MV-4-11 (cell line): ENCODE measurements around the gene HAUS8.
"Not testable (repeated sequence)": the region's sequence is repeated elsewhere in the genome, so short reads cannot be mapped to it uniquely, and the experiment has no call there.

Experiments
- DNase-seq: peaks from one replicate; lab custom pipeline; 2025; lab: John Stamatoyannopoulos, UW

The HAUS8 gene

DNA sequence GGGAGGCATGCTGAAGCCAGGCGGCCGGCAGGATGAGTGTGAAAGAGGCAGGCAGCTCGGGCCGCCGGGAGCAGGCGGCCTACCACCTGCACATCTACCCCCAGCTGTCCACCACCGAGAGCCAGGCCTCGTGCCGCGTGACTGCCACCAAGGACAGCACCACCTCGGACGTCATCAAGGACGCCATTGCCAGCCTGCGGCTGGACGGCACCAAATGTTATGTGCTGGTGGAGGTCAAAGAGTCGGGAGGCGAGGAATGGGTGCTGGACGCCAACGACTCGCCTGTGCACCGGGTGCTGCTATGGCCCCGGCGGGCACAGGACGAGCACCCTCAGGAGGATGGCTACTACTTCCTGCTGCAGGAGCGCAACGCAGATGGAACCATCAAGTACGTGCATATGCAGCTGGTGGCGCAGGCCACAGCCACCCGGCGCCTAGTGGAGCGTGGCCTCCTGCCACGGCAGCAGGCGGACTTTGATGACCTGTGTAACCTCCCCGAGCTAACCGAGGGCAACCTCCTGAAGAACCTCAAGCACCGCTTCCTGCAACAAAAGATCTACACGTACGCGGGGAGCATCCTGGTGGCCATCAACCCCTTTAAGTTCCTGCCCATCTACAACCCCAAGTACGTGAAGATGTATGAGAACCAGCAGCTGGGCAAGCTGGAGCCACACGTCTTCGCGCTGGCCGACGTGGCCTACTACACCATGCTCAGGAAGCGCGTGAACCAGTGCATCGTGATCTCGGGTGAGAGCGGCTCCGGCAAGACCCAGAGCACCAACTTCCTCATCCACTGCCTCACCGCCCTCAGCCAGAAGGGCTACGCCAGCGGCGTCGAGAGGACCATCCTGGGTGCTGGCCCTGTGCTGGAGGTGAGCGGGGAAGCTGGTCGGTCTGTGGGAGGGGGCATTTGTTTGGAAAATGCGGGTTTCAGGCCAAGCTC is 26.7 kb upstream of the HAUS8 start:
- DNase-seq, result no peak

DNA sequence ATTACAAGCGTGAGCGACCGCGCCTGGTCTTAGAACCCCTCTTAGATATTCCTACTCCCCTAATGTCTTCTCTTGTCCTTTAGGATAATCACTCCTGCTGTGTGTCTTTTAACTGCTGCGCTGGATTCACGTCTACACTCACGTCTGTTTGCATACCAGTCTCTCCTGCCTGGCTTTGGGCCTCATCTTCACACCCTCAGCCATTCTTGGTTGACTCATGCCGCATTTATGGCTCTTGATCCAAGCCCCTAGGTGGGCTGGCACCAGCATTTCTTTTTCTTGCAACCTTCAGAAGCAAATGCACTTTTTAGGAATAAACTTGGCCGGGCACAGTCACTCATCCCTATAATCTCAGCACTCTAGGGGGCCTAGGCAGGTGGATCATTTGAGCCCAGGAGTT is 23.1 kb upstream of the HAUS8 start:
- no peak for DNase-seq

DNA sequence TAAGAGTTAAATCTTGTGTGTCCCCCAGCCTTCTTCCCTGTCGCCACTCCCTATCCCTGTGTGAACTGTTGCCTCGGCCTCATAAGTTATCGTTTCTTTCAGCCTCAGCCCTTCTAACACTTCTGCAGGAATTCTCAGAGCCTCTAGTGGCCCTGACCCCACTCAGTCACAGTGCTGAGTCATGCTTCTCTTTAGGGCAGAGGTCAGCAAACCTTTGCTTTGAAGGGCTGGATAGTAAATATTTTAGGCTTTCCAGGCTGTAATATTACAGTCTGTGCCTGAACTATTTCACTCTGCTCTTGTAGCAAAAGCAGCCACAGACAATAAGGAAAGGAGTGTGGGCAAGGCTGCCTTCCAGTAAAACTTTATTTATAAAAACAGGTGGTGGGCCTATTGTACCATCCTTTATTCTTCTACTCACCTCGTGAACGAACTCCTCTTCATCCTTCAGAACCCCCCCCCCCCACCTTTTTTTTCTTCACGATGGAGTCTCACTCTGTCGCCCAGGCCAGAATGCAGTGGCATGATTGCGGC is 22.4 kb upstream of the HAUS8 start:
- DNase-seq, result peak; percentile 61

DNA sequence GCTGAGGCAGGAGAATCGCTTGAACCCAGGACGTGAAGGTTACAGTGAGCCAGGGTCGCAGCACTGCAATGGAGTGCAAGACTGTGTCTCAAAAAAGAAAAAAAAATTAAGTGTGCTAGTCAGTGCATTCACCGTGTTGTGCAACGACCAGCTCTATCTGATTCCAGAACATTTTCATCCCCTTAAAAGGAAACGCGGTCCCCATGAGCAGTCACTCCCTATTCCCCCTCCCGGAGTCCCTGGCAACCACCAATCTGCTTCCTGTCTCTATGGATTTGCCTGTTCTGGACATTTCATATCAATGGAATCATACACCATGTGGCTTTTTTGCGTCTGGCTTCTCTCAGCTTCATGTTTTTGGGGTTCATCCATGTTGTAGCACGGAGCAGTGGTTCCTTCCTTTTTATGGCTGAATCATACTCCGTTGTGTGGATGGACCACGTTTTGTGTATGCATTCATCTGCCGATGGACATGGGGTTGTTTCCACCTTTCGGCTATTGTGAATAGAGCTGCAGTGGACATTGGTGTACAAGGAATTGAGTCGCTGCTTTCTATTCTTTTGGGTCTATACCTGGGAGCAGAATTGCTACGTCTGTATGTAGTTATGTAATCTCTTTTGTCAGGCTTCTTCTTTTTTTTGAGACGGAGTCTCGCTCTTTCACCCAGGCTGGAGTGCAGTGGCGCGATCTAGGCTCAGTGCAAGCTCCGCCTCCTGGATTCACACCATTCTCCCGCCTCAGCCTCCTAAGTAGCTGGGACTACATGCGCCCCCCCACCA is 20.1 kb upstream of the HAUS8 start:
- peak; percentile 13 for DNase-seq

DNA sequence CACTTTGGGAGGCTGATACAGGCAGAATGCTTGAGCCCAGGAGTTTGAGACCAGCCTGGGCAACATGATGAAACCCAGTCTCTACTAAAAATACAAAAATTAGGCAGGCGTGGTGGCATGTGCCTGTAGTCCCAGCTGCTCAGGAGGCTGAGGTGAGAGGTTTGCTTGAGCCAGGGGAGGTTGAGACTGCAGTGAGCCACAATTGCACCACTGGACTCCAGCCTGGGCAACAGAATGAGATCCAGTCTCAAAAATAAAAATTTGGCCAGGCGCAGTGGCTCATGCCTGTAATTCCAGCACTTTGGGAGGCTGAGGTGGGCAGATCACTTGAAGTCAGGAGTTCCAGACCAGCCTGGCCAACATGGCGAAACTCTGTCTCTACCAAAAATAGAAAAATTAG is 19.4 kb upstream of the HAUS8 start:
- DNase-seq, result not testable (repeated sequence)

DNA sequence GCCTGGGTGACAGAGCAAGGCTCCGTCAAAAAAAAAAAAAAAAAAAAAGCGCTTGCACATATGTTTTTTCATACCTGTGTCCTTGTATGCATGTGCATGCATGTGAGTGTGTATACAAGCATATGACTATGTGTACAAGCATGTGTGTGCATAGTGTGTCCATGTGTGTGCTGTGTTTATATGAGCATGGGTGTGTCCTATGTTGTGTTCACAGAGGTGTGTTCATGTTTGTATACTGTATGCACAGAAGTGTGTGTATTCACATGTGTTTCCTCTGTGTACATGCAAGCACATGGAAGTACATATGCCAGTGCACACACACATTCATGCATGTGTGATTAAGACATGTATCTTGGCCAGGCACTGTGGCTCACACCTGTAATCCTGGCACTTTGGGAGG is 17.4 kb upstream of the HAUS8 start:
- DNase-seq, result no peak

DNA sequence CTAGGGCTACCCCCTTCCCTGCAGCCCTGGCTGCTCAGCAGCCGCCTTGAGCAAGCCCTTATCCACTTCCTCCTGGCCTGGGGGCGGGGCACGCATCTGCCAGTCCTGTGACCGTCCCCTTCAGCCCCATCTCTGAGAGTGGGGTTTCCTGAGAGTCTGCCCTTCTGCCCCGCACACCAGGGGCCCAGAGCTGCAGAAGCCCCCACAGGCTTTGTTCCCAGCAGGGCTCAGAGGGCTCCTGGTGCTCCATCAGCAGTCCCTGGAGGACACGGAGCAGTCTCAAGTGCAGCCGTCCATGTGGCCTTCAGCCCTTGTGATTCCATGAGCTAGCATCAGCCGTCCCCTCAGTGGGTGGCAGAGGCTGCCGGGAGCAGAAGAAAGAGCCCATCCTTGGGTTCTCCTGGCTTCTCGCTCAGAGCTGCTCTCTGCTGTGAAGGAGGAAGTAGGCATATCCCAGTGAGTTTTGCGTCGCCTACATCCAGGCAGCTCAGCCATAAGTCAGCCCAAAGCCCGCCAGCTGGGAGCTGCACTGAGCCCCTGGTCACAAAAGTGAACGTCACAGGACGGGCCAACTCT is 16.6 kb upstream of the HAUS8 start:
- peak; percentile 81 for DNase-seq

DNA sequence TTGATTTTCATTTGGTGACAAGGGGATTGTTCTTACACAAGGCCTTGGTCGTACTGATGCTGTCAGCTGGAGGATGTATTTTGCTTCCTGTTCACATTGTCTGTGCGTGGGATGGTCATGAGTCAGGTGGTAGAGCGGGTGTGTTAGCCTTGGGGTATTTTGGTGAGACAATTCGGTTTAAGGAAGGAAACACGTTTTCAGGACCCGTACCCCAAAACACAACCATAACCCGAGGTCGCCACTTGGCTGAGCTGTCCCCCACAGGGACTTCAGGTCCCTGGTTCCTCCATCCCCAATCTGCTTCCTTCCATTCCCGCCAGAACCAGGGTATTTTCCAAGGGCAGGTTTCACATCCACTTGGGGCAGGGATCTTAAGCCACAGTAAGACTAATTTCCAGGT is 15.3 kb upstream of the HAUS8 start:
- peak; percentile 70 for DNase-seq

DNA sequence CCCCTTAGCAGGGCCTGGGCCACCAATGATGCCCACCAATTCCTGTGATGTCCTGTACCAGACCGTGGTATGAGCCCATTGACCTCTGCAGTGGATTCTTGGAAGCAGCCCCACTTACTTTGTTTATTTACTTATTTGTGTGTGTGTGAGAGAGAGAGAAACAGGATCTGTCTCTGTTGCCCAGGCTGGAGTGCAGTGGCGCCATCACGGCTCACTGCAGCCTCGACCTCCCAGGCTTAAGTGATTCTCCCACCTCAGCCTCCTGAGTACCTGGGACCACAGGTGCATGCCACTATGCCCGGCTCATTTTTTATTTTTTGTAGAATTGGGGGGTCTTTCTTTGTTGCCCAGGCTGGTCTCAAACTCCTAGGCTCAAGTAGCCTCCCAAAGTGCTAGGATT is 13.3 kb upstream of the HAUS8 start:
- no peak for DNase-seq

DNA sequence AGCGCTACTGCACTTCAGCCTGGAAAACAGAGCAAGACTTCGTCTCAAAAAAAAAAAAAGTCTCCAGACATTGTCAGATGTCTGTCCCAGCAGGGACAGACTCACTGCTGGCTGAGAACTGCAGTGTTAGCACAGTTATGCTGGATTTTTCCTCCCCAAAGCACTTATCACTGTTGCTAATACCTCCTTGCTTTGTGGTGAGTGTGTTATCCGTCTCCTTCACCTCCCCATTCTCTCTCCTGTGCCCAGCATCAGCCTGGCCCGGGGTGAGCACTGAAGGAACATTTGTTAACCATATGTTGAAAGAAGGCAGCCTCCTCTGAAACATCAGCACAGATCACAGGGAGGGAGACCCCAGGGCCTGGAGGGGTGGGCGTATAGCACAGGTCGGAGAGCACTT is 11.6 kb upstream of the HAUS8 start:
- DNase-seq, result no peak

DNA sequence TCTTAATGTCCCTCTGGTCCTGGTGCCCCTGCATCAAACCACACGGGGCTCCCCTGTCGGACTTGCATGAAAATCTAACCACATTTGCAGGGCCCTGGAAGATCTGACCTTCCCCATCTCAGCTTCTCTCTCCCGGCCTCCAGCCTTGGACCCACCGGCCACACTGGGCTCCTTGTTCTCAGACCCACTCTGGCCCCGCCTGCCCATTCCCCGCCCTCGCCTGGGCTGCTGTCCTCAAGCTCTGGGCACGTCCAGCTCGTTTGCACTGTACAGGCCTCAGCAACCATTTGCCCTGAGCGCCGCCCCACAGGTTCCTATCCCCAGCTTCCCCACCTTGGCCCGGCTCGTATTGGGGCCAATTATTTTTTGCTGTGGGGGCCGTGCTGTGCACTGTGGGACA is 10.9 kb upstream of the HAUS8 start:
- no peak for DNase-seq

DNA sequence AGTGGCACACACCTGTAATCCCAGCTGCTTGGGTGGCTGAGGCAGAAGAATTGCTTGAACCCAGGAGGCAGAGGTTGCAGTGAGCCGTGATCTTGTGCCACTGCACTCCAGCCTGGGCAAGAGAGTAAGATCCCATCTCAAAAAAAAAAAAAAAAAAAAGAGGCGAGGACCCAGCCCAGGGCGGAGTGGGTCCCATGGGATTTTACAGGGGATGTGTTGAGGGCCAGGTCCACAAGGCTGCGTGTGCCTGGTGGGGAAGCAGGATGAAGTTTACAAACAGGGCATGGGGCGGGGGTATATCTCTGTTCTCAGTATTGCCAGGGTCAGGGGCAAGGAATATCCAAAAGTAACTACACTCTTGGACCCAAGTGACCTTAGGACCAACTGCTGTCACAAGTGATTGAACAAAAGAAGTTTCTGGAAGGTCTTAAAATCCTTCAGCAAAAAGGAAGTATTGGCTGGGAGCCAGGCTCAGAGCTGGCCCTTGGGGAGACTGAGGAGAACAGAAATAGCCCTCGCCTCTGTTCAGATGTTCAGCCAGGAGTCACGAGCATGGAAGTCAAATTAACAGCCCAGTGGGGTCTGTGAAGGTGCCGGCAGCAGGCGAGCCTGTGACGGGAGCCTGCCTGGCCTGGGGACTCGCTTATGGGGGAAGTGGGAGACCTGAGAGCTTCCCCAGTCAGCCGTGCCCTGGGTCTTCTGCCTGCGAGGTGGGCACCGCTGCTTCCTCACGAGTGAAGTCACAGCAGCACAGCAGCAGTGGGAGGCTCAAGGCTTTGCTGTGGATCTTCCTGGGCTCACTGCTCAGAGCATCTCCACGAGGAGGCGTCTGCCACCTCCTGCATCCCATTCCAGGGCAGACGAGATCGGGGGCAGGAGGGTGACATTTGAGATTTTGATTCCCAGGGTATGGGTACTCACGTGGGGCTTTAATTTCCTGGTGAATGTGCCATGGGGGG is 6.7 kb upstream of the HAUS8 start:
- no peak for DNase-seq

DNA sequence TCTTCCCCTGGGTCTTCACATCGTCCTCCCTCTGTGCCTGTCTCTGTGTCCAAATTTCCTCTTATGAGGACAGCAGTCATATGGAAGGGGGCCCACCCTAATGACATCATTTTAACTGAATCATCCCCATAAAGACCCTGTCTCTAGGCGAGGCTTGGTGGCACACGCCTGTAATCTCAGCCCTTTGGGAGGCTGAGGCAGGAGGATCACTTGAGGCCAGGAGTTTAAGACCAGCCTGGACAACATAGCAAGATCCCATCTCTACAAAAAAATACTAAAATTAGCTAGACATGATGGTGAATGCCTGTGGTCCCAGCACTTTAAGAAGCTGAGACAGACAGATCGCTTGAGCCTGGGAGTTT is 5.2 kb upstream of the HAUS8 start:
- DNase-seq, result no peak

DNA sequence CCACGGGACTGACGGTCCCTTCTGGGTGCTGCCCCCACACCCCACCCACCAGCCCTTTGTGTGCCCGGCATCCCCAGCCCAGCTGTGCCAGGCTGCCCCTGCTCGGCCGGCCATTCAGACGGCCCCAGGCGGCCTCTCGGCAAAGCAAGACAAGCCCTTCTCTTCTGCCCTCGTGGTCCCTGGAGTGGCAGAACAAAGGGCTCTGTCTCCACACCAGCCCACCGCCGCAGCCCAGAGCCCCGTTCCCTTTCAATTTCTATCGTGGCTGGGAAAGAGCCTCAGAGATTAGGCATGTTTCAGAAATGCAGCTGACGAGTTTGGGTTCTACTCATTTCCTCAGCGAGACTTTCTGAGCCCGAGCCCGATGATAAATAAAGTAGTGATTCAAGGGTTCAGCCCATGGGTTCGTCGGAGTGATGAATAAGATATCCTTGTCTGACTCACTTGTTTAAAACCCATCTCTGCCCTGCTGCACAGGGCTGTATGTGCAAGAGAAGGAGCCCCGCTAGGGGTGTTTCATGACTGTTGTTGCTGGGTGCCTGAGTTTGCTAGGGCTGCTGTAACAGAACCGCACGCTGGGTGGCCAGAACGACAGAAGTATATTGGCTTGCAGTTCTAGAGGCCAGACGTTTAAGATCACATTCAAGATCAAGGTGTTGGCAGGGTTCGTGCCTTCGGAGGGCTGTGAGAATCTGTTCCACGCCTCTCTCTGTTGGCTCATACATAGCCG is 4.6 kb upstream of the HAUS8 start:
- DNase-seq, result peak; percentile 93

DNA sequence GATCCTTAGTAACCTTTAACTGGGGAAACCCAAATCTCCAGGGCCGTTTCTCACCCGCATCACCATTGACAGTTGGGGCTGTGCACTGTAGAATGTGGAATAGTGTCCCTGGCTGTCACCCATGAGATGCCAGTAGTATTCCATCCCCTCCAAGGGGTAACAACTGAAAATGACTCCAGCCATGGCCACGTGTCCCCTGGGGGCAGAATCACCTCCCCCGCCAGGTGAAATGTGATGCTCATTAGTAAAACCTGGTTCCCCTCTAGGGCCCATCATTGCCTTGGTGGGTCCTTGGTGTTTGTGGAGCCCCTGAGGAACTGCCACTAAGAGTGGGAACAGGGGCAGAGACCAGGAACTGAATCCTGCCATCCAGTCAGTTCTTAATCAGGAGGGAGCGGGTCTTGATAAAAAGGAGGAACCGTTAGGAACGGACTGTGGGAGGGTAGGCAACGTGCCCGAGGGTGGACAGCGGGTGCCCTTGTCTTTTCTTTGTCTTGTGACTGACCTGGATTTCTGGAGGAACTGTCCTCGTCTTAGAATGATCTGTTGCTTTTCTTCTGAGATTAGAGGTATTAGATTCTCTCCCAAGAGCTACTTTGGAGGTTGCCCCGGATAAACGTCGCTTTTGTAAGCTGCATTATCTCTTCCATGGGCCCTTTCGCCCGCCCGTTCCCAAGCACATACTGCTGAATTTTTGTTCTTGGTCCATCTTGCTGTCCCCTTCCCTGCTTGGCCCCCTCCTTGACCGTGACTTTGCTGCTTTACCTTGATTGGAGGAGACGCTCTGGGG is 3.9 kb upstream of the HAUS8 start:
- no peak for DNase-seq

DNA sequence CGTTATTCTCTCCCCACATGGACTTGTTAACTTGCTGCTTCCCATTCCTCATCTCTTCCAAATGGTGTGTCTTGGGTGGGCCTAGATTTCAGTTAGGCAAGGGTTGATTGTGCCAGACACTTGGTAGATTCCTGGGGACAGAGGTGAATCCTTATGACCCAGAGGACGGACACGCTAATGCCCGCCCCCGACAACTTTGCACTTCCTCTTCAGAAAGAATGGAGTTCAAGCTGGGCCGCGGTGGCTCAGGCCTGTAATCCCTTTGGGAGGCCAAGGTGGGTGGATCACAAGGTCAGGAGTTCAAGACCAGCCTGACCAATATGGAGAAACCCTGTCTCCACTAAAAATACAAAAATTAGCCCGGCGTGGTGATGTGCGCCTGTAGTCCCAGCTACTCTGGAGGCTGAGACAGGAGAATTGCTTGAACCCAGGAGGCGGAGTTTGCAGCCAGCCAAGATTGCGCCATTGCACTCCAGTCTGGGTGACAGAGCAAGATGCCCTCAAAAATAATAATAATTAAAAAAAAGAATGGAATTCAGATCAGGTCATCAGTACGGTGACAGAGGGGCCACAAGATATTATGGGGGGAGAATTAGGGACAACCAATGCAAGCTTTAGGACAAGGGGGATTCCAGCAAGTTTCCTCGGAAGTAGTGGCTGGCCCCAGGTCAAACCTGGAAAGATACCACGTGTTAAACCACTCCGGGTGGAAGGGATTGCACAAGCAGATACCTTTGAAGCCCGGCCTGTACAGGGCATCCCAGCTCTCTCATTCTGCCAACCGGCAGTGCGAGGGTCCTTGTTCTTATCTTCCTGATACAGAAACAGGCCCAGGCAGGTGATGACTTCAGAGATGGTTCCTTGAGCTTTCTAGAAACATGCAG is 3.0 kb upstream of the HAUS8 start:
- peak; percentile 78 for DNase-seq

DNA sequence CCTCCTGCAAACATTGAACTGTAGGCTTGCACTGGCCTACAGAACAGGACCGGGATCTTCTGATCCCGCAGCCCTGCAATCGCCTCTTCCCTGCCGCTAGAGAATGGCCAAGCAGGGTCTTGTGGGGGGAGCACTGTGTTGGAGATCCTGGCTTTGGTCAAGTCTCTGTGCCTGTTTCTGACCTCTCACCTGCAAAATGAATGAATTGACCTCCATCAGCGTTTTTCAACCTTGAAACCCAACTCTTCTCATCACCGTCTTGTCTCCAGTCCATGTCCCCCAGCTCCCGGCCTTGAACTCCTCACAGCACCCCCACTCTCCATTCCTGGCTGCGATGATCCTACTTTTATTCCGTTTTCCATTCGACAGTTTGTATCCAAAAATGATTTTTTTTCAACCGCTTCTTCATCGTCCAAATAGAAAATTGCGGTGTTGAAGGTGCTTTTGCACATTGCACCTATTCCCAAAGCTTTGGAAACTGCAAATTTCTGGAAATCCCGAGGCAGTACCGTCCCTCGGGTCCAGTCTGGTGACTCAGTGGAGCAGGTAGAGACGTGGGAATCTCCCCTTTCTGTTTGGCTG is 2.3 kb upstream of the HAUS8 start:
- no peak for DNase-seq

DNA sequence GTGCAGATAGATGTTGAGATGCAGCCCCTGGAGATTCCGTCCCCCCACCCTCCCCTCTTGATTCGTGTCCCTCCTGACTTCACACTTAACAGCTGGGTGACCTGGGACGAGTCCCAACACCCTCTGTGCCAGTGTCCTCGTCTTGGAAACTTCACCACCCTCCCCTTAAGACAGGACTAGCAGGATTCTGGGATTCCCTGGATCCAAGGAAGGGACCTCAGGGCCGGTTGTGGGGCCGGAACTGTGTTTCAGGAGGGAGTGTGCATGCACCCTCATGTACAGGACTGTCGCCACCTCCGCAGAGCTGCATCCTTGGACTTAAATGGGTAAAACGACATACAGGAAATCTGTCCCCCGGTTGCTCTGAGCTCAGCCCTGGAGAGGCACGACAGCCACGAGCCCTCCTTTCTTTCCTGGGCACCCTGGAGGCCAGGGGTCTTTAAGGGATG is 1.3 kb upstream of the HAUS8 start:
- no peak for DNase-seq
